ENCODE data around the gene GATAD1. TPM values are rescaled to one million over a fixed set of nuclear protein-coding genes. Genes with fewer than 3 reads are reported as not detected.

Gene GATAD1
- polyA plus RNA-seq, 1 experiment: 31.7 TPM

DNA sequence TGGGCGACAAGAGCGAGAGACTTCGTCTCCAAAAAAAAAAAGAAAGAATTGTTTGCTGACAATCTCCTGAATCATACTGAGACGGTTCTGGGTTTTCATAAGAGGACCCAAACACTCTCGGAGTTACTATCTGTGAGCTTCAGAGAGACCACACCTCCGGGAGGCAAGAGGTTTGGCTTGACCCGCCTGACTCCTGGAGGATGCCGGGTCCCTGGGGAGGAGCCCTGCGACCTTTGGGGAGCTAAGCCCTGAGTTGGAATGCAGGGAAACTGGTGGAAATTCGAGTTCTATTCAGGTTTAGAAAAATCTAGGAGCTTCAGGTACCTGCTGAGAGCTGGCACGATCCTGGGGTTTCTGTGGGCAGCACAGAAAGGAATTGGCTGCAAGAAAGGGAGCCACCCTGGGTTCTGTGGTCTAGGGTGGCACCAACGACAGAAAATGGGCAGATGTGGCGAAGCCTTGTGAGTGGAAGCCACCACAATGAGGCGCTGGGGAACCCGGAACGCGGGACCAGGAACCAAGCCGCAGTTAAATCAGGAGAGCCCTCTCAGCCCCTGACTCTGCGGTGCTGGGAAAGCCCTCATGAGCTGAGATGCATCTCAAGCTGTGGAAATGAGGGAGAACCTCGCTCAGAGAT lies 21.9 kb upstream of the GATAD1 start:
- Histone ChIP-seq H3K27me3 (ENCODE audit: control insufficient read depth, insufficient read depth, low read length) (peaks cover 4% of the 10 kb centered on the region), H3K9me3 (ENCODE audit: control insufficient read depth, insufficient read depth, low read length) (no peaks in the 10 kb centered on the region), H3K27ac (ENCODE audit: low read depth, low read length) (no peak overlapping the region), H3K4me3 (ENCODE audit: low read depth, low read length) (no peak overlapping the region)
- DNase-seq (ENCODE audit: low read depth, low spot score): no peak
- TF ChIP-seq, protein P1, sequence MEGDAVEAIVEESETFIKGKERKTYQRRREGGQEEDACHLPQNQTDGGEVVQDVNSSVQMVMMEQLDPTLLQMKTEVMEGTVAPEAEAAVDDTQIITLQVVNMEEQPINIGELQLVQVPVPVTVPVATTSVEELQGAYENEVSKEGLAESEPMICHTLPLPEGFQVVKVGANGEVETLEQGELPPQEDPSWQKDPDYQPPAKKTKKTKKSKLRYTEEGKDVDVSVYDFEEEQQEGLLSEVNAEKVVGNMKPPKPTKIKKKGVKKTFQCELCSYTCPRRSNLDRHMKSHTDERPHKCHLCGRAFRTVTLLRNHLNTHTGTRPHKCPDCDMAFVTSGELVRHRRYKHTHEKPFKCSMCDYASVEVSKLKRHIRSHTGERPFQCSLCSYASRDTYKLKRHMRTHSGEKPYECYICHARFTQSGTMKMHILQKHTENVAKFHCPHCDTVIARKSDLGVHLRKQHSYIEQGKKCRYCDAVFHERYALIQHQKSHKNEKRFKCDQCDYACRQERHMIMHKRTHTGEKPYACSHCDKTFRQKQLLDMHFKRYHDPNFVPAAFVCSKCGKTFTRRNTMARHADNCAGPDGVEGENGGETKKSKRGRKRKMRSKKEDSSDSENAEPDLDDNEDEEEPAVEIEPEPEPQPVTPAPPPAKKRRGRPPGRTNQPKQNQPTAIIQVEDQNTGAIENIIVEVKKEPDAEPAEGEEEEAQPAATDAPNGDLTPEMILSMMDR (IDR thresholded peaks at IDR 0.05; ENCODE audit: low read depth, low read length): no peak
- CTCF ChIA-PET: interaction anchor here (0.7 to 10.5 kb wide), 8 partner anchors 10 to 449 kb away, joined by 3 to 101 read pairs (median 6); partner anchors contain the start of genes GATAD1 and RBM48
- POLR2A ChIA-PET: no interaction called here

DNA sequence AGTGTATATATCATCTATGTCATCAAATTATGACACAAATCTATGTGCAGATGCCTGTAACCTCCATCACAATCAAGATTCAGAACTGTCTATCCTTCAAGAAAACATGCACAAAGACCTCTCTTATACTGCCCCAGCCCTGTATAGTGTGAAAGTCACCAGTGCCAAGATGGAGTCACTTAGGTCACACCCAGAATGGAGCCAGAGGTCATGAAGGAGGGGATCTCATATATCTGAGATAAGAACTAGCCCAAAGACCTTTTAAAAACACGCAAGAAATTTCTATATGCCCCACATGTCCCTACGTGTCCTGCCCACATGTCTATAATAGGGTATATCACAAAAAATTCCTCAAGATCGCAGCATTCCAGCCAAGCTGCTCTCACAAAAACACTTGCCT lies 20.1 kb upstream of the GATAD1 start:
- H3K27me3 ChIP-seq (ENCODE audit: control insufficient read depth, insufficient read depth, low read length): peaks cover 7% of the 10 kb centered on the region
- ChIA-PET POLR2A (no interaction called here), CTCF (interaction anchor here (1.1 to 10.5 kb wide), 3 partner anchors 11 to 34 kb away, joined by 3 to 101 read pairs (median 6); partner anchors contain the start of gene GATAD1)
- H3K9me3 ChIP-seq (ENCODE audit: control insufficient read depth, insufficient read depth, low read length): no peaks in the 10 kb centered on the region
- H3K4me3 ChIP-seq (ENCODE audit: low read depth, low read length): no peak overlapping the region
- TF ChIP-seq, protein P1 (IDR thresholded peaks at IDR 0.05; ENCODE audit: low read depth, low read length): no peak
- DNase-seq (ENCODE audit: low read depth, low spot score): no peak
- H3K27ac ChIP-seq (ENCODE audit: low read depth, low read length): no peak overlapping the region

DNA sequence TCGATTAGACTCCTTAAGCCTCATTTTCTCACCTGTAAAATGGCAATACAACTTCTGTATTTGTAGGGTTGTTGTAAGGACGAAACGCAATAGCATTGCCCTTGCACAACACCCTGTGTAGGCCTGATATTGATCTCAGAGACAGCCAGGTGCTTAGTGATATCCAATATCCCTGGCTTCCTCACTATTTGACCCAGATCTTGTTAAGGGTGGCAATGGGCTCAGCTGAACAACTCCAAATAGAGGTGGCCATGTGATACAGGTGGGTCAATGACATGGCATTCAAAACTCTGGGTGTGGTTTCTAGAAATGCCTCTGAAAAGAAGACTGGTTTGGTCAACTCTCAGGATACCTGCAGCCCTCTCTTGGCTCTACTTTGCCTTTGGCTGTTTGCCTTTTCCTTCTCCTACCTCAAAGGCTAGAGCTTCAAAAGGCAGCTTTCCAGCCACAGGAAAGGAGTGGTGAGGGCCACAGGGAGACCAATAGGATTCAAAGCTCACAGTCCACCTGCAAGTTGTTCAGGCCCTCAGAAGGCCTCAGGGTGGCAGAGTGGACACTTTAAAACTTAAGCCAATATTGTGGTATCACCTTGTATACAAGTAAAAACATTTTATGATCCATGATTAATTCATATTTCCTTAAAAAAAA lies 14.9 kb upstream of the GATAD1 start:
- ChIA-PET CTCF (interaction anchor here (2.2 kb wide), 1 partner anchor 15 kb away, joined by 8 read pairs; the partner anchor contains the start of gene GATAD1), POLR2A (no interaction called here)
- TF ChIP-seq, protein P1 (IDR thresholded peaks at IDR 0.05; ENCODE audit: low read depth, low read length): no peak
- Histone ChIP-seq H3K27me3 (ENCODE audit: control insufficient read depth, insufficient read depth, low read length) (peaks cover 3% of the 10 kb centered on the region), H3K27ac (ENCODE audit: low read depth, low read length) (no peak overlapping the region), H3K9me3 (ENCODE audit: control insufficient read depth, insufficient read depth, low read length) (no peaks in the 10 kb centered on the region), H3K4me3 (ENCODE audit: low read depth, low read length) (no peak overlapping the region)
- DNase-seq (ENCODE audit: low read depth, low spot score): no peak

DNA sequence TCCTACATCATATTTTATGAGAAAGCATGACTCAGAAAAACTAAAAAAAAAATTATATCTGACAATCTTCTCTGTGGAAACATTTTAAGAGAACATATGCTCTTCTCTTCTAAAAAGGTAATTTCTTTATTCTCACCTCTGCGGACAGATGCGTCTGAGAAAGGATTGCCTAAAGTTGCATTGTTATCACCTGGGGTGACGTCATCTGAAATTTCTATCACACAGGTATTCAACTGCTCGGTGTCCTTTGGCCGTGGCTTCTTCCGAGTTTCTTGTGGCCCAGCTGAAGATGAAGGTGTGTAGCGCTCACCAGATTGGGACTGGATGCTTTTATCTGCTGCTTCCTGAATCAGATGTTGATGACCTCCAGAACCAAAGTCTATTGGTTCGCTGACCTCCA lies 14.3 kb upstream of the GATAD1 start:
- DNase-seq (ENCODE audit: low read depth, low spot score): no peak
- Histone ChIP-seq H3K27ac (ENCODE audit: low read depth, low read length) (no peak overlapping the region), H3K9me3 (ENCODE audit: control insufficient read depth, insufficient read depth, low read length) (no peaks in the 10 kb centered on the region), H3K27me3 (ENCODE audit: control insufficient read depth, insufficient read depth, low read length) (peaks cover 3% of the 10 kb centered on the region), H3K4me3 (ENCODE audit: low read depth, low read length) (no peak overlapping the region)
- TF ChIP-seq, protein P1 (IDR thresholded peaks at IDR 0.05; ENCODE audit: low read depth, low read length): no peak
- ChIA-PET CTCF (interaction anchor here (1.3 to 2.2 kb wide), 2 partner anchors 9 to 14 kb away, joined by 4 to 8 read pairs; partner anchors contain the start of gene GATAD1), POLR2A (no interaction called here)

DNA sequence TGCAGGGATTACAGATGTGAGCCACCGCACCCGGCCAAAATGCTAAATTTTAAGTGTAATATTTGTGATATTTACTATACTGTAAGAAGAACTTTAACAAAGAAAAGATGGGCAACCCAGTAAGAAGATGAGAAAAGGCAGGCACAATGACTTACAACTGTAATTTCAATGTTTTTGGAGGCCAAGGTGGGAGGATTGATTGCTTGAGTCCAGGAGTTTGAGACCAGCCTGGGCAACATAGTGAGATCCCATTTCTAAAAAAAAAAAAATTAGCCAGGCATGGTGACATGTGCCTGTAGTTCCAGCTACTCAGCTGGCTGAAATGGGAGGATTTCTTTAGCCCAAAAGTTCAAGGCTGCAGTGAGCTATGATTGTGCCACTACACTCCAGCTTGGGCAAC lies 11.7 kb upstream of the GATAD1 start:
- peaks cover 9% of the 10 kb centered on the region for H3K27me3 ChIP-seq (ENCODE audit: control insufficient read depth, insufficient read depth, low read length)
- no peak for DNase-seq (ENCODE audit: low read depth, low spot score)
- POLR2A ChIA-PET: no interaction called here
- TF ChIP-seq, protein P1 (IDR thresholded peaks at IDR 0.05; ENCODE audit: low read depth, low read length): no peak
- CTCF ChIA-PET: interaction anchor here (0.6 to 0.7 kb wide), 2 partner anchors 11 to 25 kb away, joined by 3 read pairs; no protein-coding TSS in a partner anchor
- H3K9me3 ChIP-seq (ENCODE audit: control insufficient read depth, insufficient read depth, low read length): no peaks in the 10 kb centered on the region
- H3K27ac ChIP-seq (ENCODE audit: low read depth, low read length): no peak overlapping the region
- H3K4me3 ChIP-seq (ENCODE audit: low read depth, low read length): no peak overlapping the region
